Activated CD4-positive, alpha-beta T cell treated with anti-CD3 and anti-CD28 coated beads for 24 hours (primary cell): ENCODE results near the gene CNTNAP5.

Source experiments
- DNase-seq, 2 donors: peaks; one replicate each; pipeline ENCODE4 v3.0.0-alpha.2; 2020; ENCODE audit warnings: low read depth in 2 of 2

Gene CNTNAP5

DNA sequence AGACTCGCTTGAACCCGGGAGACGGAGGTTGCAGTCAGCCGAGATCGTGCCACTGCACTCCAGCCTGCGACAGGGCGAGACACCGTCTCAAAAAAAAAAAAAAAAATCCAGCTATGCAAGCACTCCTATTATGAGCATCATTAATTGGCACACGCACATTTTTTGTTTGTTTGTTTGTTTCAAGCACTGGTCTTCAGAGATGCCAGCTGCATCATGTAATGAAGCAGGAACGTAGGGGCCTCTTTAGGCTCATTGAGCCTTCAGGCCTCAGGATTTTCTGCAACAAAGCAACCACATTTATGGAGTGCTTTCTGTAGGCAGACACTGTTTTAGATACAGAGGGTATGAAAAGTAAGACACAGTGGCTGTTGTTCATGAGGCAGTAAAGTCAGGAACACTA lies 585.8 kb downstream of the CNTNAP5 start:
- no peak for DNase-seq

DNA sequence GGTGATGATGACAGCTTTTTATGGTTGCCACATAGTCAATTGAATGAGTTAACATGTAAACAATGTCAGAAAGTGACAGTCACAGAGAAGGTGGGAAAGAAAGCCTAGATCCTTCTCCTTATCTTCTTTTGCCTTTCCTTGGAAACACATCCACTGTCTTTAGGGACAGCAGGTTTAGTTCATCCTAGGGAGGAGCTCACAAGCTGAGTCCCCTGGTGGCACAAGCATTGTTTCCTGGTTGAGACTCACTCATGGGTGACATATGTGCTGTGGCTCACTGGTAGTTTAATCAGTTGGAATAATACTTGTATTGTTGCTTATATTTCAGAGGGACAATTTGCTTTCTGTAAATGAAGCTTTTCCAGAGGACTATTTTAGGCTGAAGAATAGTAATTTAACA lies 598.5 kb downstream of the CNTNAP5 start:
- DNase-seq = no peak

DNA sequence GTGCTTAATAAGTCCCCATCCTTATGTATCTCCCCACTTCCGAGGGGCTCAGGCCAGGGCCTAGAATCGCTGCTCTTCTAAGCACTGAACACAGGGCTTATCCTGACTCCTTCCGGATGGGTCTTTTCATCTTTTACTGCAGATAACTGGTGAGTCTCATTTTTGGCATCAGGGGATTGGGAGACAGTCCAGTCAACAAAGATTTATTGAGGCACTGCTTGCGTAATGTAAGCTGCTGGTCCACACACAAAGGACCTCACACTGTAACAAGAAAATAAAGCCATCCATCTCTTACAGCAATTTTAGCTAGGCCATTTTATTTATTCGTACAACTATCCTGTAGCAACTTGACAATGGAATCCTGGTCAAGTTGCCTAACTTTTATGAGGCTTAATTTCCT lies 600.5 kb downstream of the CNTNAP5 start:
- no peak for DNase-seq

DNA sequence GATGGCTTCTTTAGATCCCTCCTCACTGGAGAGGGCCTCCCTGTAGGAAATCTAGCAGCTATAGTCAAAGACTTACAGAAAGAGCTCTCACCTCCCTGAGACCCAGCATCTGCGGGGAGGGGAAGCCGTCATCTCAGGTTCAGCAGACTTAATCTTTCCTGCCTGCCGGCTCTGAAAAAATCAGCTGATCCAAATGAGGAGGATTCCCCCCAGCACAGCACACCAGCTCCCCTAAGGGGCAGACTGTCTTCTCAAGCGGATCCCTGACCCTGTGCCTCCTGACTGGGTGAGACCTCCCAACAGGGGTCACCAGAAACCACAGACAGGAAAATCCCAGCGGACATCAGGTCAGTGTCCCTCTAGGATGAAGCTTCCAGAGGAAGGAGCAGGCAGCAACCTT lies 601.9 kb downstream of the CNTNAP5 start:
- no peak for DNase-seq

DNA sequence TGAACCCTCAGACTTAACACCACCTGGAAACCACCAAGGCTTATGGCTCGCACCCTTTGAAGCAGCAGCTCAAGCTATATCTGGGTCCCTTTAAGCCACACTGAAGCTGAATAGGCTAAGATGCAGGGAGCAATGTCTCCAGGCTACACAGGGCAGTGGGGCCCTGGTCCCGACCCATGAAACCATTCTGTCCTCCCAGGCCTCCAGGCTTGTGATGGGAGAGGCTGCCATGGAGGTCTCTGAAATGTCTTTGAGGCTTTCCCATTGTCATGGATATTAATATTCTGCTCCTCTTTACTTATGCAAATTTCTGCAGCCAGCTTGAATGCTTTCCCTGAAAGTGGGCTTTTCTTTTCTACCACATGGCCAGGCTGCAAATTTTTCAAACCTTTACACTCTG lies 608.7 kb downstream of the CNTNAP5 start:
- no peak for DNase-seq

DNA sequence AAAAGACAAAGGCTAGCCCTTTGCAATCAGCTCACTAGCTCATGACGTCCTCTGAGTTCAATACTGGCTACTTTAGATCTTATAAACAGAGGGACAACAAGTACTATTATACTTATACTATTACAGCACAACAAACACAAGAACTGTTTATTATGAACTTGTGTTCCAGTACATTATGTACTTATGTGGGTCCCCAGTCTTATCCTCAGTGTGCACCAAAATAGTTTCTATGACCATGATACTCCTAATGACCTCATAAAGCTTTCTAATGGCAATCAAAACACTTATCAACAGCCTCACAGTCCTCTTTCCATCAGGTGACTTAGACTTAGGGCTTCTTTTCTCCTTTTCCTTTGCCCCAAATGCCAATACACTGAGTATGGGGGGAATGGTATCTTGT lies 614.4 kb downstream of the CNTNAP5 start:
- no peak for DNase-seq

DNA sequence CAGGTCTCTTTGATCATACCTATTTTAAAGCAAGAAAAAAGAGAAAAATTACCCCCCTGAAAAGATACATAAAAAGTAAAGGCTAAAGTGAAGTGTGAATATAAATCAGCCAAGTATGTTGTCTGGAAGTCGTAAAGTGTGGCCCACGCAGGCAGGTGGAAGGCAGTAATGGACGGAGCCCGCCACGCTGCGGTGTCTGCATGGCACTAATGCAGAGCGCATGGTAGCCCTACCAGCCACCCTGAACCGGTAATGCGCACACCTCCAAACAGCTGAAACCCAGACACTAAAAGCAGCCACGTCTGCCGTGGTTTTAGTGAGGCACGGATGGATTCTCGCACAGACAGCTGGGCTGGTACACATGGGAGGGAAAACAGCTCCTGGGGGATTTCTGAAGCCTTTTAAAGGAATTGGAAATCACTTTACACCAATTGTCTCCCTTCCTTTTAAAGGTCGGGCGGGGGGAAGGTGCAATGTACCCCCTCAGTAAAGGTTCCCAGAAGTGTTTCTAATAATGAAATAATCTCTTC lies 615.2 kb downstream of the CNTNAP5 start:
- no peak for DNase-seq

DNA sequence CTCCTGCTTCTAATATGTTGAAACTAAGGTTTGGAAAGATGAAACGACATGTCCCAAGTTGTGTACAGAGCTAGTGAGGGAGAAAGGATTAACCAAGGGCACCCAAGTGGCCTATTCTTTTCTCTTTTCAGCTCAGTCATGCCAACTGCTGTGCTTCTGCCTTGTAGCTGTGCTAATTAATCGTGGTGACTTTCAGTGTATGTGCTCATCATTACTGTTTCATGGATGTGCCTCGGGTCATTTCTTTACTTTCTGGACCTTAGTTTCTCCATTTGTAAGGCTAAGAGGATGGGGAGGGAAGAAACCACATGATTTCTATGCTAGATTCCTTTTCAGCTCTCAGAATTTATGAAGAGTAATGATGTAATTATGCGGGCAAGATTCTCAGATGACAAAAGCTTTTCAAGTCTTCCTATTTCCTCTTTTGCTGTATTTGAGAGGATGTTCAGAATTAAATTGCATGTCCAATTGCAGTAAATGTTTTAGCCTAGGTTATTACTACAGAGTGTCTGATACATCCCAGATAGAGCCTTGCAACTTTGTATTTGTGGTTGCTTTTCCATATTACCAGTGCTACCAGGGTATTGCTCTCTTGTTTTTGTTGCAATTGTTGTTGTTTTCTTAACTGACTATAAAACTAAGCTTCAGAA lies 621.2 kb downstream of the CNTNAP5 start:
- DNase-seq = no peak

DNA sequence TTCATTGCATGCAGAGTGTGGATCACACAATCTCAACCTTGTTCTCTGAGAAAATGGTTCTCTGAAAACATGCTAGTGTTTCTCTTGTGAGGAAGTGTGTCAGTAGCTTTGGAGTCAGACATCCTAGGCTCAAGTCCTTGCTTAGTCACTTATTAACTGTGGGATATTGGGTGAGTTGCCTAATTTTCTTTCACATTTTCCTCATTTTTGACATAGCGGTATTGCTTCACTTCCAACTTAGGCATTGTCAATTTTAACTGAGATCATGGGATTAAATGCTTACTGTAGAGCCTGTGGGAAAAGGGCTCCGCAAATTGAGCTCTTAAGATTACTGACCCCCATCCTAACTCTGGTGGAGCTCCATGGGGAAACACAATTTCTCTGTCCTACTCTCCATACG lies 622.2 kb downstream of the CNTNAP5 start:
- no peak for DNase-seq

DNA sequence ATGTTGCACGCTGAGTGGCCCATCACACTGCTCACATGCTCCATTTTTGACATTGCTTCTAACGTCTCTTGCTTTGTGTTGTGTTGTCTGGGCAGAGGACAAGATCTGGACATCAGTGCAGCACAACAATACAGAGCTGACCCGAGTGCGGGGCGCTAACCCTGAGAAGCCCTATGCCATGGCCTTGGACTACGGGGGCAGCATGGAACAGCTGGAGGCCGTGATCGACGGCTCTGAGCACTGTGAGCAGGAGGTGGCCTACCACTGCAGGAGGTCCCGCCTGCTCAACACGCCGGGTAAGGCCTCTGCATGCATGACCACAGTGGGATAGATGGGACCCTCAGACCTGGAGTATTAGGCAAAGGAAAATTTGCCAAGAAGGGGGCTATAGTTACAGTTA lies 622.6 kb downstream of the CNTNAP5 start:
- DNase-seq = no peak

DNA sequence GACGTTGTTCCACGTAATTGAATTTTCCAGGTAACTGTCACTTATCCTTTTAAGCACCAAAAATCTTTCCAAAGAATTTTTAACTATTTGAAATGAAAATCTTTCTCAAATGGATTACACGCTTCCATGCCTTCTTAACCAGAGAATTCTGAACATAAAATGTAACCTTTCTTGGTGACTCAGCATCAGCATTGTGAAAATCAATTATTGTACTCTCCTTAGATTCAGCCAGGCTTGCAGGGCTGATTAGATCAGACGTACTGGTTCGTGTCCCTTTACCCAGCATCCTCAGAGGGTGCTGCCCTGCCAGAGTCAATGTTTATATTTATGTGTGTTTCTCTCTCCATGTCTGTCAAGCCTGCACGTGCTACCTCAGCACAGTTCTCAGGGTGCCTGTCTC lies 623.9 kb downstream of the CNTNAP5 start:
- DNase-seq = no peak

DNA sequence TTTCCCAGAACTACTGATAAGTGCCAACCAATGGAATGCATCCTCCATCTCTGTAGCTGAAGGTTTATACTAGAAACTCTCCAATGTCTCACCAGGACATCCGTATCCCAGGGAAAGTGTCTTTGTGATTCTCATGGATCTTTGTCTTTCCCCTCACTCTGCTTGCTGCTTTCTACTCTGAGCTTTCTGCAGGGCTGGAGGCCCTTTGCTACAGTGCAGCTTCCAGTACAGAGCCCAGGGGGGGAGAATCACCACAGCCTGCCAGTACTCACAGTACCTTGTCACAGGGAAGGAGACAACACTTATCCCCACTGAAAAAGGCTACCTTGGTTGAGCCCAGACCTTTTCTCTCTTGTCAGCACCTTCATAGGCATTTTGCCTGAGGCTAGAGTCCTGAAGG lies 627.0 kb downstream of the CNTNAP5 start:
- DNase-seq = no peak

DNA sequence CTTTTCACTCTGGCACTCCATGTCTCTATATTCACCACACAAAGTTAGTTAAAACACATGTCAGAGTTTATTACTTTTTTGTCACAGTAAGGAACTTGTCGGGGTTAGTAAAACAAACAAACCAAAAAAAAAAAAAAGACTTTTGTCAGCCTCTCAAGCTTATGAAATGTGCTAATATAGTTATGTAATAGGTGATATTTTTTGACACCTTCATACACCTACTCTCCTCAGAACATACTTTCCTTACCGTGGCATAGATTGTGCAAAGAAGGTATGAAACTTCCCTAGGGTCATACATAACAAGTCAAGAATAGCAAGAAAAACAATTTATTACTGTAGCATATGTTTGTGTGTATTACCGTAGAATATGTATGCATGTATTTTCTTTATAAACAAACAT lies 633.3 kb downstream of the CNTNAP5 start:
- no peak for DNase-seq

DNA sequence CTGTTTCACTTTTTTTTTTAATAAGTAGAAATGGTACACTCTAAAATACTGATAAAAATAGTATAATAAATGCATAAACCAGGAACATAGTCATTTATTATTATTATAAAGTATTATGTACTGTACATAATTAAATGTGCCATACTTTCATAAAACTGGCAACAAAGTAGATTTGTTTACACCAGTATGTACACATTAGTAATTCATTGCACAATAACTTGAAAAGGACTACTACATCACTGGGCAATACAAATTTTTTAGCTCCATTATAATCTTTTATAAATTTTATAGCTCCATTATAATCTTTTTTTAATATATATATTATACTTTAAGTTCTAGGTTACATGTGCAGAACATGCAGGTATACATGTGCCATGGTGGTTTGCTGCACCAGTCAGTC lies 636.5 kb downstream of the CNTNAP5 start:
- DNase-seq = no peak

DNA sequence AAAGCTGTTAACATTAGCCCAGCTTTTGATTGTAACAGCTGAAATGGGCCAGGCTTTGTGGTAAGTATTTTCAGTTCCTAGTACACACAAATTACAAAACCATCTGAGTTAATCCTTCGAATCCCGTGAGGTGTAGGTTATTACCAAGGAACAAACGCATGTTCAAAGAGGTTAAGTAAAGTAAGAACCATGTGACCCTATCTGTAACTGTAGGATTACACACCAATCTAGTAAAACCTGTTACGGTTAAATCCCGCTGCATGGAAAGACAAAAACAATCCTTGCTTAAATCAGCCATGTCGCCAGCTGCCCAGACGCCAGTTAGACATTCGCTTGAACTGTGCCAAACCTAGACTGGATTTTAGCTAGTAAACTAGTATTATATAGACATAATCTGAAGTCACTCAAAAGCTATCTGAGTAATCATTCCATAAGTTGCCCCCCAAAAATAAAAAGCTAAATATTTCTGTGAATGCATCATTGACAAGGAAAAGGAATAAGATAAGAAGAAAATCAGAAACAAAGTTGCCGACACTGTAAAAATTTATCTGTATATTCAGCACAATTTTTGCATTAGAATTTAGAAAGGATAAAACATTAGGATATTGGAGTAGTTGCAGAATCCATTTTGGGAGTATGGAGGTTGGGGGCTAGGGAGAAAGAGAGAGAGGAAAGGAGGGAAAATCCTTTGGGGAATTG lies 638.0 kb downstream of the CNTNAP5 start:
- DNase-seq = no peak

DNA sequence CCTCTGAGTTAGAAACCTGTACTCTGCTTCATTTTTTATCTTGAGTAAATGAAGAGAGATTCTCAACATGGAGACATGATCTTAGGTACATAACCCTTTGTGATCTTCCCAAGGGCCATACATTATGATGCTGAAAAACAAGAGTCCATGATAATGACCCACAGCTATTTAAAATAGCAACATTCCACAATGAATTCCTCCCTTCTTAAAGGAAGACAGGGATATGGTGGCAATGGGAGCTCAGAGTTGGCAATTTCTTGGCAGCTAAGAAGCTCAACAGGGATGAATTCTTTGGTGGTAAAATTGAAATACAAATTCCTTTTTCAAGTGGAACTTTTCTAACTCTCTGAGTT lies 638.5 kb downstream of the CNTNAP5 start:
- no peak for DNase-seq

DNA sequence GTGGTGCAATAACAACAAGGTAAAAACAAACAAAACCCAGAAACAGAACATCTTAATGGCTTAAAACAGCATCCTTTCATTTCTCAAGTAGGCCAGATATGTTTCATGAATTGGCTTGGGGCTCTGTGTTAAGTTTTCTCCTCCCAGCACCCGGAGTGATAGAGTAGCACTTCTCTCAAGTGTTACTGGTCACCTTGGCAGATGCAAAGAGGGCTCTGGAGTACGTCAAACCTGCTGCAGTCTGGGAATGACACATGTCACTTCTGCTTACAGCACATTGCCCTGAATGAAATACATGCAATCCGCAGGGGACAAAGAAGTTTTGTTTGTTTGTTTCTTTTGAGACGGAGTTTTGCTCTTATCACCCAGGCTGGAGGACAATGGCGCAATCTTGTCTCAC lies 639.3 kb downstream of the CNTNAP5 start:
- no peak for DNase-seq

DNA sequence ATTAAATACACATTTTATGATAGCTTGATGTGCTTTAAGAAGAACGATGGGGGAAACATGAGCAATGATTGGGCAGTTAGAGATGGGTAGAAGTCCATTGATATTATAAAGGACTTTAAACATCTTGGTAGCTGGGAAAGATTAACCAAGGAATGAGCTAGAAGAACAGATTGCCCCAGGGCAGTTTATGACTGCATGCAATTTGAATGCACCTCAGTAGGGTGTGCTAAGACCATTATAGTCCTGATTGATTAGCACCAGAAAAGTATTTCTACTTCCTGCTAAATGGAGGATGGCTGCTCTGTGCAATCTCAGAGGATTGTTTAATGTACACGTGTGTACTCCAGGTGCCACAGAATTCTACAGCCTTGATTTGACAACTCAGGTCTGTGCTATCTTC lies 641.9 kb downstream of the CNTNAP5 start:
- DNase-seq = no peak

DNA sequence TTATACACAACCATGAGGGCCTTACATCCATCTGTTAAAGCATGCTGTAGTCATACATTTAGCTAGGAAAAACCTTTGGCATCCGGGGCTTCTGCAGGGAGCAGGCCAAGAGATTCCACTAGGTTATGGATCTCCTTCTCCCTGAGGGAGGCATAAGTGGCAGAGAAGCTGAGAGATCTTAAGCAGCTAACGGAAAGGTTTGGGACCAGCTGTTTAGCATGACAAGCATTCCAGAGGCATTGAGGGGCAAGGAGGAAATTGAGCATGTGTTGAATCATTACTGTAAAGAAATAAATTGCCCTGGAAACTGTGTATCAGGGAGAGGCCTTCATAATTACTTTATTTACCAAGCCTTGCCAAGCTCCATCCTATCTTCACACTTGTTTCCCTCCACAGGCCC lies 643.1 kb downstream of the CNTNAP5 start:
- no peak for DNase-seq

DNA sequence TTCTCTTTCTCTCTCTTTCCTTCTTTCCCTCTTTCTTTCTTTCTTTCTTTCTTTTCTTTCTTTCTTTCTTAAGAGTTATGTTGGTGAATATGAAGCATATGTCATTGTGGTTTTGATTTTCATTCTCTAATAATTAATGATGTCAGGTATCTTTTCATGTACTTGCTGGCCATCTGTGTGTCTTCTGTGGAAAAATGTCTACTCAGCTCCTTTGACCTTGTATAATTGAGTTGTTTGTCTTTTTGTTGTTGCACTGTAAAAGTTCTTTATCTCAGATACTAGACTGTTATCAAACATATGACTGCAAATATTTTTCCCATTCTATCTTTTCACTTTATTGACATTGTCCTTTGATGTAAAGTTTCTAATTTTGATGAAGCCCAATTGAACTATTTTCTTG lies 645.1 kb downstream of the CNTNAP5 start:
- no peak for DNase-seq

DNA sequence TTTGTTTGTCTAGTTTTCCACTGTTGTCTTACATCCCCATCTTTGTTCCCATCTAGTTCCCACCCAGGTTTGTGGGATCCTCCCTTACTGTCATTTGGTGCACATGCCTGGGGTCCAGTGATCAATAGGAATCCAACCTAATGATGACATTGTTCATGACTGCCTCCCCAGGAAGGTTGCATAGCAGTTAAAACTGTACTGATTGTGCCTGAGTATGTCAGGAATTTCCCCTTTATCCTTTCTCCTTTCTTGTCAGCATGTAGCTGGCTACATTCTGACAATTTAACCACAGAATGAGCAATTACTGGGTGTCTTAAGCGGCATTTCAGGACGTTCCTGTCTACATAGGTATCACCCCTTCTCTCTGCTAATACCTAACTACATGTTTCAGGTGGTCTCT lies 653.0 kb downstream of the CNTNAP5 start:
- no peak for DNase-seq

DNA sequence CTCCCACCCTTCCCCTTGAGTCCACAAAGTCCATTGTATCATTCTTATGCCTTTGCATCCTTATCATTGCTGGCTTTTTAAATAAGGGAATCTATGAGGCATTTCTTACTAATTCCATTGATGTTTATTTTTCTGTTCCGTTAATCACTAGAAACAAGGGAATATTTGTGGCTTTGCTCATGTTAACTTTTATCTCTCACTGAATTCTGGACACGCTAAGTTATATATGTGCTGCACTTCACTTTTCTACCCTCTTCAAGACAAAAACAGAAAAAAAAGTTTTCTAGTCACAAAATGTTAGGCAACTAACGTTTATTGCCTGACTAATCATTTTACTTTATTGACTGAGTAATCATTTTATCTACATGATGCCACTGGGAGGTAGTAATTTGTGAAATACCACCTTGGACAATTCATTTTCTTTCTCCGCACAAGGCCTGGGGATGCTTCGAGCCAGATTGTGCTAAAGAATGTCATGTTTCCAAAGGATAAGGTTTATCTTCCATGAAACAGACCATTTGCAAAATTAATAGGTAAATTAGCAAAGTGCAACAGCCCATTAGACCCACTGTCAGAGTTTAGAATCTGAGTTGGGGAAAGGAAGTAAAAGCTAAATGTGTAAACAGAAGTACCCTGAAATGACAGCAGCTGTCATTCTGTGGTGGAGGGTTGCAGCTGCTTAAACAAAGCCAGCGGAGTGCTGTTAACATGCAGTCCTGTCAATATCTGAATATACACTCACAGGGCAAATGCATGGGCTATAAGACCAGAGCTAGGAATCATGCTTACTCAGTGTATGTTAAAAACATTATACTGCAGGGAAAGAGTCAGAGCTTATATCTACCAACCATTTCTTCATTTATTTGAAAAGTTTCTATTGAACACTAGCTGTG lies 658.7 kb downstream of the CNTNAP5 start:
- DNase-seq = no peak

DNA sequence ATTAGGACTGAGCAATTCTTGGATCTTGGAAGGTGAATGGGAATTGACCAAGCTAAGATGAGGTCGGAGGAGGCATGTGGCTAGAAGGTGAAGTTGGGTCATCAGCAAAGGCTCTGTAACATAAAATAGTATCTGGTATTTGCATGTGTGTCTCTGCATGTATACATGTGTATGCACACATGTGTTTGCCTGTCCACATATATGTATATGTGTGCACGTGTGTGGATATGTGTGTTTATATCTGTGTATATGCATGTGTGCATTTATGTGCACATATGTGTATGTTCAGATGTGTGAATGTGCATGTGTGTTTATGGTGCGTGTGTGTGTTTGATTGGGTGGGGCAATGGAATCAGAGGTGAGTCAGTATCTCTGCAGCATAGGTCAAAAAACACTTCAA lies 664.3 kb downstream of the CNTNAP5 start:
- DNase-seq = no peak
